OCI-M1 (cell line): Measurements from ENCODE around the gene SNU13.
"Not testable (repeated sequence)": the region's sequence is repeated elsewhere in the genome, so short reads cannot be mapped to it uniquely, and the experiment has no call there.

ENCODE experiments used
- DNase-seq: peaks from one replicate; lab custom pipeline; 2025; lab: John Stamatoyannopoulos, UW

Gene SNU13

DNA sequence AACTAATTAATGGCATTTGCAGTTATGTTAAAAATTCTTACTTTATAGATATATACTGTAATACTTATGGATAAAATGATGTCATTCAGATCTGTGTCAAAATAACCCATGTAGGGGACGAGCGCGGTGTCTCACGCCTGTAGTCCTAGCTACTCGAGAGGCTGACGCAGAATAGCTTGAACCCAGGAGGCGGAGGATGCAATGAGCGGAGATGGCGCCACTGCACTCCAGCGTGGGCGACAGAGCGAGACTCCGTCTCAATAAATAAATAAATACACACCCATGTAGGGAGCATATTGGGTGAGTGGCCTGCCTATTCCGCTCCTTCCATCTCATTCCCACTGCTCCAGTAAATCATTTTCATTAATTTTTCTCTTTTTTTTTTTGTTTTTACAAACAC is 7.1 kb downstream of the SNU13 start:
- peak; percentile 23 for DNase-seq

DNA sequence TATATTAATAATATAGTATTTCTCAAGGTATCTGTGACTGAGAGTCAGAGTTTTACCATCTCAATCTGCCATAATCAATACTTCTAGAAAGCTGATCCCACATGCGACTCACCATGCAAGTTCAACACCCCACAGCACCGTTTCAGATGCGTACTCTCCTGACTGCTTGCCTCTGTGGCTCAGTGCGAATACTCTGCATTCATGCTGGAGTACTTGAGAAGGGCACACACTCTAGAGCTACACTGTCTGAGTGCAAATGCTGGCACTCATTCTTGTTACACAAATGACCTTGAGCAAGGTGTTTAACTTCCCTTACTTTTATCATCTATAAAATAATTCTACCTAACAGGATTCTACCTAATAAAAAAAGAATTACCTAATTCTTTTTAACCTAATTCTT is 12.5 kb downstream of the SNU13 start:
- no peak for DNase-seq

DNA sequence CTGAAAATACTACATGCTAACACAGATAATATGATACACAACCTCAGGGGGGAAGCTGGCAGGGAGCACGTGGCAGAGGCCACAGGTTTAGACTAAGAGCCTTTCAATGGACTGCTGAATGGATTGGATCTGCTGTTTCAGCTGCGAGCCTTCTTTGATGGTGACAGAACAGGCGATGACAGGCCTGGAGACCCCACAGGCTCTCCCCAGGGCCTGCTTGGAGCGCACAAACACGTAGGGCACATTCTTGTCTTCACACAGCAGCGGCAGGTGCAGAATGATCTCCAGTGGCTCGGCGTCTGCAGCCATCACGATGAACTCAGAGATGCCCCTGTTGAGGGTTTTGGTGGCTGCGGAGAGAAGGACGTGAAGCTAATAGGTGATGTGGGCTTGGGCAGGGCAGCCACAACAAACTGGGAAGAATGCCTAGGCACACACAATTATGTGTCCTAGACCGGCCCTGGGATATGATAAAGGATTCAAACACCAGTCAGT is 13.8 kb downstream of the SNU13 start:
- DNase-seq = no peak

DNA sequence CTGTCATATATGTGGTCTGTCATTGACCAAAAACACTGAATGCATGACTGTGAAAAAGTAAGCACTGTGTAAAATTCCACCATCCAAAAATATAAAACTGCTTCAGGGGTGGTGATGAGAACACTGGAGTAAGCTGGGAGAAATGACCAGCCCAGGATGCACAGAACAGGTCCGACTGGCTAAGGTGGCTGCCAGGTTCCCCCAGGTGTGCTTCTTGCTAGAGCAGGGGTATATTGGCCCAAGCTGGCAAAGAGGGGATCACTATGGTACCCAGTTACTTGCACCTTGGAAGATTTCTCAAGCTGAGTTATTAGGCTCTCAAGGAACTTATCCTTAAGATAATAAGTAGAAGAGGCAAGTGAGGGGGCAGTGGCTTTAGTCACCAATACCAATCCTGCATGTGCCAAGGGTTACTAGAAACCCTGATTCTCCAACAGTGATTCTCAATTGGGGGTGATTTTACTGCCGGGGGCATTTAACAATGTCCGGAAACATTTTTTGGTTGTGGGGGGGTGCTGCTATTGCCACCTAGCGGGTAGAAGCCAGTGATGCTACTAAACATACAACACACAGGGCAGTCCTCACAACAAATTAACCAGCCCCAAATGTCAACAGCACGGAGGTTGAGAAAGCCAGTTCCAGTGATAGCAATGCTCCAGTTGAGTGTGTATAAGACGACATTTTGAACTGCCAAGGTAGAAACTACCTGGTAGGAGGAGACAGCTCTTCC is 15.7 kb downstream of the SNU13 start:
- DNase-seq = no peak

DNA sequence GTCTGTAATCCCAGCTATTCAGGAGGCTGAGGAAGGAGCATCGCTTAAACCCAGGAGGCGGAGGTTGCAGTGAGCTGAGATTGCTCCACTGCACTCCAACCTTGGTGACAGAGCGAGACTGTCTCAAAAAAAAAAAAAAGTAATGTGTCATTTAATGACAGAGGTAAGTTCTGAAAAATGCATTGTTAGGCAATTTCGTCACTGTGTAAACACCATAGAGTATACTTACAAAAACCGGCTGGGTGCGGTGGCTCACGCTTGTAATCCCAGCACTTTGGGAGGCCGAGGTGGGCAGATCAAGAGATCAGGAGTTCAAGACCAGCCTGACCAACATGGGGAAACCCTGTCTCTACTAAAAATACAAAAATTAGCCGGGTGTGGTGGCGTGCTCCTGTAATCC is 16.6 kb downstream of the SNU13 start:
- not testable (repeated sequence) for DNase-seq

DNA sequence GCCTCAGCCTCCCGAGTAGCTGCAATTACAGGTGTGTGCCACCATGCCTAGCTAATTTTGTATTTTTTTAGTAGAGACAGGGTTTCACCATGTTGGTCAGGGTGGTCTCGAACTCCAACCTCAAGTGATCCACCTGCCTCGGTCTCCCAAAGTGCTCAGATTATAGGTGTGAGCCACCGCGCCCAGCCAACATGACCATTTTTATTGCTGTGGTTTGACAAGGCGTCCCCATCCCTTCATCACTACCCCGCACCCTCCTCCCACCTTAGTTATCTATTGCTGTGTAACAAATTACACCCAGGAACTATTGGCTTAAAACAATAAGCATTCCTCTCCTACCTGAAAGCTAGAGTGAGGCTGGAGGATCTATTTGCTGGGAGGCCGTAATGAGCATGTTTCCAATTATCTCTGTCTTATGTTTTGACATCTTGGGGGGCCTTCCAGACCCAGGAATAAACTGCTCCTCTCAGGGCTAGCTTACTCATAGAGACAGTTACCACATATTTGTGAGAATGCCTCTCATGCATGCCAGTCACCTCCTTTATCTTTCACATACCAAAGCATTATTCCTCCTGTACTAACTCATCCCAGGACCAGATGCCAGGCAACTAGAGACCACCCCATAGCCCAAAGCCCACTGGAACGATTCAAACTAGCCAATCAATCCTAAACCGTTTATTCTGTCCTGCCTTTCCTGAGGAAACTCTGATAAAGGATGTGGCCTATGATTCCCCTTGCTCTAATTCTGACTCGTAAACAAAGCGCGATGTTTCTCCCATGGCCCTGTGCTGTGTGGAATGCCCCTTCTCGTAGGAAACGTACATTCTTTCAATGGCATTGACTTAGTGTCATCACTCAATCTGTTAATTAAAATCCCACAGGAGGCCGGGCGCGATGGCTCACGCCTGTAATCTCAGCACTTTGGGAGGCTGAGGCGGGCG is 19.4 kb downstream of the SNU13 start:
- no peak for DNase-seq

DNA sequence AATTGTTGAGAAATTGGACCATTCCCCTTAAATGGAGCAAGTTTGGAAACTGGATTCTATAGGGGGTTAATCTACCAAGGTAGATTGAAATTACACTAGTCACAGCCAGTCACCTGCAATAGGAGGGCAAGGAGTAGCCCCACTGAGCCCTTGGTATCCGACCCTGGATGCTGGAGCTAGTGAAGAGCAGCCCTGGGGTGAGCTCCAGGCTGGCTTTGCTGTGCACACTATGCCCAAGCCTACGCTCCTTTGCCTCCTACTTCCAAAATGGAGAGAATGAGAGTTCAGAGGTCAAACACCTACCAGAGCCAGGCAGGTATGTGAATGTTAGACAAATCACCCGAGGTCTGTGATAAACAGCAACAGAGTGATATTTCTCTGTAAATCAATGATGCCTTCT is 23.7 kb downstream of the SNU13 start:
- no peak for DNase-seq

DNA sequence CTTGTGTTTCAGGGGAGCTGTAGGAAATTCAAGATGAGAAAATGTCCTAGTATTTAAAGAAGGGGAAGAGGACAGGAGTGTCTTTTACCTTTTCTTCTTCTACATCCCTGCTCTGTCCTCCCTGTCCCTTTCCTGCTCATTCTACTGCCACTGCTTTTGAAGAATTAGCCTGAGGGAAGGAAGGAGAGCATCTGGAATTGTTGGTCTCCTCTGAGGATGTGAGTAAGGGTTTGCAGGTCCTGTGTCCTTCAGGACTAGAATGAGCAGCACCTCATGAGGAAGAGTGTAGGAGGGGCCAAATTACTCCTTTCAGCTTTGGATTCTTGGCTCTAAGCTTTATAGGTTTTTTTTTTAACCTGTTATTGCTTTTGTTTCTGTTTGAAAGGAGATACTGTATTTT is 24.2 kb downstream of the SNU13 start:
- DNase-seq = no peak

DNA sequence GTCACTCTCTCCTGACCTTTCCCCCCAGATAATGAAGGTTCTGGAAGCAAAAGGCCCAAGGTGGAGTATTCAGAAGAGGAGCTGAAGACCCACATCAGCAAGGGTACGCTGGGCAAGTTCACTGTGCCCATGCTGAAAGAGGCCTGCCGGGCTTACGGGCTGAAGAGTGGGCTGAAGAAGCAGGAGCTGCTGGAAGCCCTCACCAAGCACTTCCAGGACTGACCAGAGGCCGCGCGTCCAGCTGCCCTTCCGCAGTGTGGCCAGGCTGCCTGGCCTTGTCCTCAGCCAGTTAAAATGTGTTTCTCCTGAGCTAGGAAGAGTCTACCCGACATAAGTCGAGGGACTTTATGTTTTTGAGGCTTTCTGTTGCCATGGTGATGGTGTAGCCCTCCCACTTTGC is 25.1 kb downstream of the SNU13 start:
- DNase-seq = not testable (repeated sequence)

DNA sequence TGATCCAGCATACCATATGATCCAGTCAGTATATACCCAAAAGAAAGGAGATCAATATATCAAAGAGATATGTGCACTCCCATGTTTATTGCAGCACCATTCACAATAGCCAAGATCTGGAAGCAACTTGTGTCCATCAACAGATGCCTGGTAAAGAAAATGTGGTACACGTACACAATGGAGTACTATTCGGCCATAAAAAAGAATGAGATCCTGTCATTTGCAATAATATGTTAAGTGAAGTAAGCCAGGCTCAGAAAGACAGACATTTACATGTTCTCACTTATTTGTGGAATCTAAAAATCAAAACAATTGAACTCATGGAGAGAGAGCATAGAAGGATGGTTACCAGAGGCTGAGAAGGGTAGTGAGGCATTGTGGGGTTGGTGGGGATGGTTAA is 27.0 kb downstream of the SNU13 start:
- DNase-seq = no peak

DNA sequence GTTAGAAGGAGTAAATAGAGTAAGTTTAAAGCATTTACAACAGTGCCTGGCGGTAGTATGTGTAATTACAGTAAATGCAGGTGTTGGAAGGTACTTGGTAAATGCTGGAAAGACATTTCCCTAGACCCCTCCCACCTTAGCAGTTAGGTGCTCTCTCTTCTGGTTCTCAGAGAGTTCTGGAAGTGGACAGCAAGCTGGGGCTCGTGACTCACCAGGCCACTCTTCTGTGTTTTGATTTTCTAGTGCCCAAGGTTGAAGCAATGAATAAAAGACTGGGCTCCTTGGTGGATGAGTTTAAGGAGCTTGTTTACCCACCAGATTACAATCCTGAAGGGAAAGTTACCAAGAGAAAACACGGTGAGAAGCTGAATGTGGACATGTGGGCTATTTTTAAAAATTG is 27.6 kb downstream of the SNU13 start:
- no peak for DNase-seq

DNA sequence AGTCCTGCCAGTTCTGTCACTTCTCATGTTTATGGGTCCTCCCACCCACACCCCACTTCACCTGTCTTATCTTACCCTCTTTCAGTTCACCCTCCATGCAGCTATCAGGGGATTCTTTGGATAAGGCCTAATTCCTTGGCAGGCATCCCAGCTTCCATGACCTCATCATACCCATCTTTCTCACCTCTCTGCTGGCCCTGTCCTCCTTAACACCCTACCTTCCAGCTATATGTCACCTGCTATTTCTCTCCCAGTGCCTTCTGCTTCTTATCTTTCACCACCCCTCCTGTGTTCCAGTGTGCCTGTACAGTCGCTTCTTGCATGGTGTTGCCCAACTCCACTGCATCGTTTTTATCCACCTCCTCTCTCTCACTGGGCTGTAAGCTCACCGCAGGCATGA is 28.3 kb downstream of the SNU13 start:
- no peak for DNase-seq

DNA sequence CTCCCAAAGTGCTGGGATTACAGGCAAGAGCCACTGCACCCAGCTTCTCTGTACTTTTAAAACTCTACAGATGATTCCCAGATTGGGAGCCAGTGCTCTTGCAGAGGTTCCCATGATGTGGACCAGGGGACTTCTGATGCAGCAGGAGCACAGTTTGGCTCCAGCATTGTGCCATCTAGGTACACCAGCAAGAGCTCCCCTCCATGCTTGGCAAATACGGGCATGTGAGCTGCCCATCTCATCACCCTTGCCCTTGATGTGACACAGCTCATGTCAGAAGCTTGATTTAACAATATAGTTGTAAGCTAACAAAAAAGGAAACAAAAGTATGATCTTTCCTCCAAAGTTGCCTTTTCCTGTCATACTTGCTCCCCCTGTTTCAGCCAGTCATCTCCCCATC is 28.7 kb downstream of the SNU13 start:
- no peak for DNase-seq

DNA sequence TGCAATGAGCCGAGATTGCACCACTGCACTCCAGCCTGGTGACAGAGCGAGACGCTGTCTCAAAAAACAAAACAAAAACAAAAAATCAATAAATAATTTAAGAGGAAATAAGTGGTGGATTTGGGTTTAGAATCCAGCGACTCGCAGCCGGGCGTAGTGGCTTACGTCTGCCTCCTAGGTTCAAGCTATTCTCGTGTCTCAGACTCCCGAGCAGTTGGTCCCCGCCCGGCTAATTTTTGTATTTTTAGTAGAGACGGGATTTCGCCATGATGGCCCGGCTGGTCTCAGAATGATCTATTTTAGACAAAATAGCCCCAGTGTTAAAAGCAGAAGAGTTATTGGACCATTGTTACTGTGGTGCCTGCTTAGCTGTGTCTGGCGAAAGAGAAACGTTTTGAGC is 29.8 kb downstream of the SNU13 start:
- no peak for DNase-seq

DNA sequence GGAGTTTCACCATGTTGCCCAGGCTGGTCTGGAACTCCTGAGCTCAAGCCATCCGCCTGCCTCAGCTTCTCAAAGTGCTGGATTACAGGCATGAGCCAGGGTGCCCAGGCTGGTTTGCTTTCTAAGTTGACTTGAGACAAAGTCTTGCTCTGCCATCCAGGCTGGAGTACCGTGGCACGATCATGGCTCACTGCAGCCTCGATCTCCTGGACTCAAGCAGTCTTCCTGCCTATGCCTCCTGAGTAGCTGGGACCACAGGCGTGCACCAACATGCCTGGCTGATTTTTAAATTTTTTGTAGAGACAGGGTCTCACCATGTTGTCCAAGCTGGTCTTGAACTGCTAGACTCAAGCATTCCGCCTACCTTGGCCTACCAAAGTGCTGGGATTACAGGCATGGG is 31.0 kb downstream of the SNU13 start:
- DNase-seq = no peak

DNA sequence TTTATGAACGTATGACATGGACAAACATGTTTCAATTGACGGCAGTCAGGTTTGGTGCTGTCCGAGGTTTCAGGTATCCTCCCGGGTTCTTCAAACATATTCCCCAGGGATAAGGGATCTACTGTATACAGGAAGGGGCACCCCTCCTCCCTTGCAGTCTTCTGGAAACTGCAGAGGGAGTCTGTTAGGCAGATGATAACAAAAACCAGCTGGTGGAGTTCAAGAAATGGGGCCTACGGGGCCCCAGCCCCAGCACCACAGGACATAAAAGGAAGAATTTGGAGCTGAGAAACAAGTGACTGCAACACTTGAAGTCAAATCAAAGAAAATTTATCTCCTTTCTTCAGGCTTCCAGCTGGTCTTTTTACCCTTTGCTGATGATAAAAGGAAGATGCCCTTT is 32.1 kb downstream of the SNU13 start:
- DNase-seq = no peak

DNA sequence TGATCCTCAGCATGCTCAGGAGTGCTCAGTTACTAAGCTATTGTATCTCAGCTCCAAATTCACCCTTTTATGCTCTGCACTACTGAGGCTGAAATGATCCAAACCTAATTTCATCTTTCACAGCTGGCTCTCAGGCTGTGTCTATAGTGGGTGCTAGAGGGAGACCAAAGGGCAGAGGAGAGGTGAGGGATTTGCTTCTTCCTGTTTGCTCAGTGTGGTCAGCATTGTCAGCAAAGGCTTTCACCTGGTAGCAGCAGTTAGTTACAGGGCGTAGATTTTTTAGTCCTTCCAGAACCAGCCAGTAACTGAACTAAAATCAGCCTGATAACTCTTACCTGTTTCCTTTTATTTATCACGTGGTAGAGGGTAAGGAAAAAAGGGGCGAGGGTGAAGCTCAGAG is 34.3 kb downstream of the SNU13 start:
- DNase-seq = no peak

DNA sequence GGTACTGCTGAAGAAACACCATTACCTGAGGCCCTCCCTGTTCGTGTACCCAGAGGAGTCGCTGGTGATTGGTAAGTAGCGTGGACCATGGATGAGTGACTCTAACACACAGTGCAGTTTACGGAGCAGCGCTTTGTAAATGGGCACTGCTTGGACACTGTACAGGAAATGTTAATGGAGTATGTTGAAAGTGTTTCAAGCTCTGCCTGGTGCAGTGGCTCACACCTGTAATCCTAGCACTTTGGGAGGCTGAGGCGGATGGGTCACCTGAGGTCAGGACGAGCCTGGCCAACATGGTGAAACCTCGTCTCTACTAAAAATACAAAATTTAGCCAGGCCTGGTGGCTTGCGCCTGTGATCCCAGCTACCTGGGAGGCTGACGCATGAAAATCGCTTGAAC is 37.8 kb downstream of the SNU13 start:
- no peak for DNase-seq

DNA sequence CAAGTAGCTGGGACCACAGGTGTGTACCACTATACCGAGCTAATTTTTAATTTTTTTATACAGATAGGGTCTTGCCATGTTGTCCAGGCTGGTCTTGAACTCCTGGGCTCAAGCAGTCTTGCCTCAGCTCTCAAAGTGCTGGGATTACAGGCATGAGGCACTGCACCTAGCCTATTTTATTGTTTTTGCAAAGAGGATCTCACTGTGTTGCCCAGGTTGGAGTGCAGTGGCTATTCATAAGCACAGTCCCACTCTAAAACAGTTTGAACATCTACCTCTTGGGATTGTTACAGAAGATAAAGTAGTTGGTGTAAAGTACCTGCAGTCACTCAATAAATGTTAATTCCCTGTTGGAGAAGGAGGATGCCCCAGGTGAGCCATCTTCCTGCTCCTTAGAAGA is 38.4 kb downstream of the SNU13 start:
- no peak for DNase-seq

DNA sequence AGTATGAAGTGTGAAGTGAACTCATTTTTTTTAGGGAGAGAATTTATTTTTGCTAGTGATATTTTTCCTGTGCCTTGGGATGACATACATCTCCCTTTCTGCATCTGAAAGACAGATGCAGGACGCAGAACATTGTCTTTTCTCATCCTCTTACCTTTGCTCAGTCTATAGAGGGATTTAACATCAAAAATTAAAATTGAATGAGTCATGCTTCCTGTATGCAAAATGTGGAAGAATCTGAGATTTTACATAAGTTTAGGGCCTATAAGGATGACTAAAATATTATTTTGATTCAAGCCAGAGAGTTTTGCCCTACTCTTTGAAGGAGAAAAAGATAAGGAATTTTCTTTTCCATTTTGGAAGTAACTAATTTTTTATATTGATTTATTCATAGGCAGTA is 40.2 kb downstream of the SNU13 start:
- DNase-seq = no peak

DNA sequence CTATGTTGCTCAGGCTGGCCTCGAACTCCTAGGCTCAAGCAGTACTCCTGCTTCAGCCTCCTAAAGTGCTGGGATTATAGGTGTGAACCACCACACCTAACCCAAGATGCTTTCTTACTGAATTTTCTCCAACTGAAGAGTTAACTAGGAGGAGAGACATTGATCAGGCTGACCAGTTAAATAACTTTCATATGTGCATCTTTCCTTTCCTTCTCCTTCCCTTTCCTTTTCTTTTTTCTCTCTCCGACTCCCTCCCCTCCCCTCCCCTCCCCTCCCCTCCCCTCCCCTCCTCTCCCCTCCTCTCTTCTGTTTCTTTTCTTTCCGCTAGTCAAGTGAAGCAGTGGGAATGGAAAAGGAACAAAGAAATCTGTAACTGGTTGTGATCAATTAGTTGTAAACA is 40.9 kb downstream of the SNU13 start:
- DNase-seq = no peak

DNA sequence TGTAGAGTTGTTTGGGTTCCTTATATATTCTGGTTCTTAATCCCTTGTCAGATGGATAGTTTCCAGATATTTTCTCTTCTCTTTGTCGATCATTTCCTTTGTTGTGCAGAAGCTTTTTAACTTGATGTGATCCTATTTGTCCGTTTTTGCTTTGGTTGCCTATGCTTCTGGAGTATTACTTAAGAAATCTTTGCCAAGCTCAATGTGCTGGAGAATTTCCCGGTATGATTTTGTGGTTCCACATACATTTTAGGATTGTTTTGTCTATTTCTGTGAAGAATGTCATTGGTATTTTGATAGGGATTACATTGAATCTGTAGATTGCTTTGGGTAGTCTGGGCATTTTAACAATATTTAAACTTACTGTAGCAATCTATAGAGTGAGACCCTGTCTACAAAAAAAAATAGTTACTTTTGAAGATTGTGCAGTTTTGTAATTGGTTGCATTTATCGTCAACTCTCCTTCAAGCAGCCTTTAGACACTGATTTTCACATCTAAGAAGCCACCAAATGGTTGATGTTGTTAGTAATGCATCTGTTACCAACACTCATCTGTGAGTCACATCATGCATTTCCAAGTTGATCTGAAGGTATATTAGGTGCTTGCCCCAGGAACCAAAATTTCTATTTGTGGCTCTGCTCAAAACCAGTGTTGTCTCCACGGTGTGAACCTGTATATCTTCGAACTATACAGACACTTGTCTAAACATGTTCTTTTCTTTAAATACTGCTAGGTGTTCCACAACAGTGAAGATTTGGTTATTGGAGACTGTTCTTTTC is 46.1 kb downstream of the SNU13 start:
- DNase-seq = no peak

DNA sequence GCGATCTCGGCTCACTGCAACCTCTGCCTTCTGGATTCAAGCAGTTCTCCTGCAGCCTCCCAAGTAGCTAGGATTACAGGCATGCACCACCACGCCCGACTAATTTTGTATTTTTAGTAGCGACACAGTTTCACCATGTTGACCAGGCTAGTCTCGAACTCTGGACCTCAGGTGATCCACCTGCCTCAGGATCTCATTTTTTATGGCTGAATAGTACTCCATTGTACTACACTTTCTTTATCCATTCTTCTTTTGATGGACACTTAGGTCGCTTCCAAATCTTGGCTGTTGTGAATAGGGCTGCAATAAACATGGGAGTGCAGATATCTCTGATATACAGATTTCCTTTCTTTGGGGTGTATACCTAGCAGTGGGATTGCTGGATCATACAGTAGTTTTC is 46.8 kb downstream of the SNU13 start:
- DNase-seq = no peak
